HL-60 (cell line): ENCODE data around the gene COL24A1.
A peak's percentile ranks its signal among the peaks of the same experiment; 100 is the strongest.

Source experiments
- DNase-seq, 2 experiments: peaks; one replicate each; pipeline ENCODE4 v3.0.0-alpha.2; 2010 to 2020; ENCODE audit warnings: low read depth in 1 of 2, low spot score in 1 of 2
- H3K27ac ChIP-seq: fragments of 250-450 bp; sonication (Bioruptor Pico); replicated peaks from 2 replicates; pipeline ENCODE4 v1.5.1; 2020; ENCODE audit warnings: mild to moderate bottlenecking, moderate library complexity
- H3K27me3 ChIP-seq: fragments of 250-450 bp; sonication (Bioruptor Pico); 2 replicates; pipeline ENCODE4 v1.5.1; 2021; ENCODE audit warnings: mild to moderate bottlenecking, moderate library complexity; ENCODE audit not compliant: insufficient read depth, poor library complexity, severe bottlenecking
- H3K4me3 ChIP-seq: replicated peaks from 2 replicates; pipeline ENCODE4 v1.5.1; 2011; ENCODE audit warnings: mild to moderate bottlenecking, control low read depth, low read length; ENCODE audit not compliant: insufficient read depth
- CTCF ChIP-seq: IDR thresholded peaks from one replicate; pipeline ENCODE4 v1.5.1; 2011; ENCODE audit warnings: low read length, control low read depth, inconsistent platforms; ENCODE audit not compliant: insufficient read depth
- GABPA ChIP-seq: IDR thresholded peaks from 2 replicates; pipeline ENCODE4 v1.6.1; 2012; ENCODE audit warnings: low read depth
- POLR2AphosphoS5 ChIP-seq: IDR thresholded peaks from 2 replicates; pipeline ENCODE4 v1.6.1; 2012; ENCODE audit warnings: low read depth
- REST ChIP-seq: IDR thresholded peaks from 2 replicates; pipeline ENCODE4 v1.6.1; 2012; ENCODE audit warnings: low read depth; ENCODE audit not compliant: insufficient replicate concordance
- SPI1 ChIP-seq: IDR thresholded peaks from 2 replicates; pipeline ENCODE4 v1.6.1; 2012; ENCODE audit warnings: low read depth, mild to moderate bottlenecking, borderline replicate concordance

Gene COL24A1

GRCh38 chr1:86064899-86065298, 91.7 kb downstream of the COL24A1 start:
- Histone ChIP-seq H3K27me3 (no peaks in the 10 kb centered on the region), H3K27ac (no peak overlapping the region), H3K4me3 (no peak overlapping the region)
- TF ChIP-seq GABPA, result no peak
- no peak for DNase-seq

- DNase-seq, result no peak
- TF ChIP-seq POLR2AphosphoS5 (no peak), SPI1 (no peak), CTCF (no peak), REST (no peak), GABPA (no peak)
- Histone ChIP-seq H3K4me3 (no peak overlapping the region), H3K27me3 (no peaks in the 10 kb centered on the region), H3K27ac (no peak overlapping the region)
These were observed 92.9 kb downstream of the COL24A1 start for GRCh38 chr1:86063721-86064120.

- H3K27me3 ChIP-seq, result no peaks in the 10 kb centered on the region
- TF ChIP-seq CTCF (no peak), POLR2AphosphoS5 (no peak), GABPA (no peak), SPI1 (no peak), REST (no peak)
These were observed 94.1 kb downstream of the COL24A1 start for GRCh38 chr1:86062453-86062852.

GRCh38 chr1:86061551-86061990, 95.0 kb downstream of the COL24A1 start:
- TF ChIP-seq CTCF (no peak), REST (no peak), SPI1 (peak; percentile 52; the same call in 1 of the 2 replicates)
- DNase-seq, result no peak
- no peak overlapping the region for H3K4me3 ChIP-seq
- H3K27me3 ChIP-seq, result no peaks in the 10 kb centered on the region
- no peak overlapping the region for H3K27ac ChIP-seq

More at GRCh38 chr1:86062453-86062852, 94.1 kb downstream of the COL24A1 start:
- no peak overlapping the region for H3K4me3 ChIP-seq
- H3K27ac ChIP-seq, result no peak overlapping the region
- no peak for DNase-seq
